Measurements from ENCODE around the gene ZRANB2.

The ZRANB2 gene

DNA sequence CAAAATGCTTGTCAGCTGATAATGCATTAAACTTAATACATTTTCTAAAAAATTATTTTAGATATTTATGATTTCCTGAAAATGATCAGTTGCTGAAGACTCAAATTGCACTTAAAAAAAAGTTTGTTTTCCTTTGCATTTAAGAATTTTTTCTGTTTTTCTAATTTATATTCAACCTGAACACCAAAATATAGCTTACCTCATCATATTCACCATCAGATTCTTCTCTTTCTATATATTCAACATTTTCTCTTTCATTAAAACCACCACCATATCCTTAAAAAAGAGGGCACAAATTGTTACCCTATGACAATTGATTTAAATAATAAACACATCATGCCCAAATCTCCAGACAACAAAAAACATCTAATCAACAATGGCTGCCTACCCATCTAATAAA is 8.6 kb downstream of the ZRANB2 start:
- TF ChIP-seq, protein P1, sequence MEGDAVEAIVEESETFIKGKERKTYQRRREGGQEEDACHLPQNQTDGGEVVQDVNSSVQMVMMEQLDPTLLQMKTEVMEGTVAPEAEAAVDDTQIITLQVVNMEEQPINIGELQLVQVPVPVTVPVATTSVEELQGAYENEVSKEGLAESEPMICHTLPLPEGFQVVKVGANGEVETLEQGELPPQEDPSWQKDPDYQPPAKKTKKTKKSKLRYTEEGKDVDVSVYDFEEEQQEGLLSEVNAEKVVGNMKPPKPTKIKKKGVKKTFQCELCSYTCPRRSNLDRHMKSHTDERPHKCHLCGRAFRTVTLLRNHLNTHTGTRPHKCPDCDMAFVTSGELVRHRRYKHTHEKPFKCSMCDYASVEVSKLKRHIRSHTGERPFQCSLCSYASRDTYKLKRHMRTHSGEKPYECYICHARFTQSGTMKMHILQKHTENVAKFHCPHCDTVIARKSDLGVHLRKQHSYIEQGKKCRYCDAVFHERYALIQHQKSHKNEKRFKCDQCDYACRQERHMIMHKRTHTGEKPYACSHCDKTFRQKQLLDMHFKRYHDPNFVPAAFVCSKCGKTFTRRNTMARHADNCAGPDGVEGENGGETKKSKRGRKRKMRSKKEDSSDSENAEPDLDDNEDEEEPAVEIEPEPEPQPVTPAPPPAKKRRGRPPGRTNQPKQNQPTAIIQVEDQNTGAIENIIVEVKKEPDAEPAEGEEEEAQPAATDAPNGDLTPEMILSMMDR (IDR thresholded peaks at IDR 0.05; ENCODE audit: control insufficient read depth, extremely low read depth, insufficient read depth): no peak
- H3K4me3 ChIP-seq (ENCODE audit: low read depth, low read length): no peak overlapping the region
- no peak for DNase-seq (ENCODE audit: low read depth)

DNA sequence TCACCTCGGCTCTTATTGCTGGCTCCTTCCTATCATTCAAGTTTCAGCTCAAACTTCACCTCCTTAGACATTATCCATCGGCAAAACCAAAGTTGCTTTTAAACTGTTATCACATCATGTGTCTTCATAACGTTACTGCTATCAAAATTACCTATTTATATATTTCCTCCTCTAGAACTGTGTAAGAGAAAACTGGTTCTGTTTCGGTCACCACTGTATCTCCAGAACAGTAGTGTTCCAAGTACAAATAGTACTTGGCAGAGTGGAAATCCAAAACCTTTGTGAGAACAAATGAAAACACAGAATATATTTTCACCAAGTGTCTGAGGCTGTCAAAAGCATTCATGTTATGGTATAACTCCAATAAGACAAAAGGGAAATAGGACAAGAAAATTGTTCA is 9.1 kb downstream of the ZRANB2 start:
- H3K4me3 ChIP-seq (ENCODE audit: low read depth, low read length): no peak overlapping the region
- no peak for DNase-seq (ENCODE audit: low read depth)
- TF ChIP-seq, protein P1 (IDR thresholded peaks at IDR 0.05; ENCODE audit: control insufficient read depth, extremely low read depth, insufficient read depth): no peak

DNA sequence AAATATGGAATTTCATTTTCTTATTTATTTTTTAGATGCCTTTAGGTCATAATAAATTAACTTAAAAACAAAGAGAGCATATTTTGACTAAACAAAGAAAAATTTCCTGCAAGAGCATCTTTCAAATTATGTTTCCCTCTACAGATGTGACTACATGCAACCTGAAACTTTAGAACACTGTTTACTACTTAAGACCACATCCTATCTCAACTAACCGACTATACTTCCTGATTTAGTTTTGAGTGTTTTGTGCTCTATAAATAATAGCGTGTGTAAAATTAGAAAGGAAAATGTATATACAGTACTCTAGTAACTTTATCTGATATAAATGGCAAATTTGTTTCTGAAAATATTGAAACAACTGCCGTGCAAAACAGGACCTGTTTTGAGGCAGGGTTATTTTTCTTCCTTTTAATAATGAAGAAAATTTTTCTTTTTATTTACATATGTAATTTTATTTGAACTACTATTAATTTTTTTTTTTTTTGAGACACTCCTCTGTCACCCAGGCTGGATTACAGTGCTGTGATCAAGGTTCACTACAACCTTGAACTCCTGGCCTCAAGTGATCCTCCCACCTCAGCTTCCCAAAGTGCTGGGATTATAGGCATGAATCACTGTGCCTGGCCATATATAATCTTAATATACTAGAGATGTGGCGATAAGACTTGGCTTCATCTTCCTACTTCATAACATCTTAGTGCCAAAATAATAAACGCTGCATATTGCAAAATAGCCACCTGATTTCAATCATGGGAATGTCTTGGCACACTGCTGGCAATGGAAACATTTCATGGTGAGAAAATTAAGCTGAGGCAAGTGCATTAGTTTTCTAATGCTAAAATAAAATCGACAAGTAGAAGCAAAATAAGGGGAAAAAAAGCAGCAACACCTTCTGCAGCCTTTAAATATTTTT is 12.3 kb downstream of the ZRANB2 start:
- TF ChIP-seq, protein P1 (IDR thresholded peaks at IDR 0.05; ENCODE audit: control insufficient read depth, extremely low read depth, insufficient read depth): no peak
- H3K4me3 ChIP-seq (ENCODE audit: low read depth, low read length): no peak overlapping the region
- DNase-seq (ENCODE audit: low read depth): peak; percentile 80

DNA sequence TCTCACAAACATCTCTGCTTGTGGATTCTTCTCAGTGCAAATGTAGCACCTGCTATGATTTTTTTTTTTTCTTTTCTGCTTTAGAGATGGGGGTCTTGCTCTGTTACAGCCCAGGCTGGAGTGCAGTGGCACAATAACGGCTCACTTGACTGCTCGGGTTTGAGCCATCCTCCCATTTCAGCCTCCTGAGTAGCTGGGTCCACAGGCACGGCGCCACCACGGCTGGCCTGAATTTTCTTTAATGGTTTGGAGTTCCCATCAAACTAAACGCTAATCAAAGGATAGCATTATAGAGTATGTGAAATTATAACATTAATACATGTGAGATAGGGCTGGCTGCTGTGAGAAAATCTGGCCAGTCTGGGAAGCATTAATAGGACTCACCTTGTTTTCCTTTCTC is 26.0 kb downstream of the ZRANB2 start:
- no peak for DNase-seq (ENCODE audit: low read depth)
- TF ChIP-seq, protein P1 (IDR thresholded peaks at IDR 0.05; ENCODE audit: control insufficient read depth, extremely low read depth, insufficient read depth): no peak
- no peak overlapping the region for H3K4me3 ChIP-seq (ENCODE audit: low read depth, low read length)

DNA sequence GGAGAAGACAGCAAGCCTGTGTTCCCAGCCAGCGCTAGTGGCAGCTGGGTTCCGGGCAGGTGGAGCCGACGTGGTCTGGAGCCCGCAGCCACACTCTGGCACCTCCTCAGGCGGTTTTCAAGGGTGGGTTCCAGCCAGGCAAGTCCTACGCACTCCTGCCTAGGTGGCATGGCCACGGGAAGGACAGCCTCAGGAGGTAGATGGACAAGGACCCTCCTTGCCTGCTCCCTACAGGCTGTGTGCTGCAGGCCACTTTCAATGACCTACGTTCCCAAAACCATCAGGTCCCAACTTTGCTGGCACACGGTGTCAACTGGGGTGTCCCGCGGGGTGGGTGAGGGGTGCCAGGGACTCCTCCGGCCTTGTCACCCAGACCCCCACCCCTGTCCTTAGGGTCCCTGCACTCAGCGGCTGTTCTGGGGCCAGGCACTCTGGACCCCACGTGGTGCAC is 26.5 kb downstream of the ZRANB2 start:
- TF ChIP-seq, protein P1 (IDR thresholded peaks at IDR 0.05; ENCODE audit: control insufficient read depth, extremely low read depth, insufficient read depth): no peak
- no peak overlapping the region for H3K4me3 ChIP-seq (ENCODE audit: low read depth, low read length)
- no peak for DNase-seq (ENCODE audit: low read depth)

DNA sequence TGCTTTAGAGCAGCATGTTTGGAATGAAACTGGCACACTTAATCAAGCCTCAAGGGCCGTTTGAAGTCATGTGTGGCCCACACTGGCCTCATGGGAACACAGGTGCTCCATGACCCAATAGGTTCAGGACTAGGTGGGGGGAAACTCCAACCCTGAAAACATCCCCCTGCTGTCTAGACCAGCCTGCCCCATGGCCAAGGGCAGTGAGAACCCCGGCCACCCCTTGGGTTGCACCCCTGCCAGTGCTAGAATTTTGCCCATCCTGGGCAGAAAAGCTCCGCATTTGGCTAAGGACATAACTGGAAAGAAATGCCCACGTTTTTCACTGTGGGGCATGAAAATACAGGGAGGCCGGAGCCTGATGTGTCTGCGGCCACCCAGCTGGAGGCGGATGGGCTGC is 27.1 kb downstream of the ZRANB2 start:
- no peak overlapping the region for H3K4me3 ChIP-seq (ENCODE audit: low read depth, low read length)
- TF ChIP-seq, protein P1 (IDR thresholded peaks at IDR 0.05; ENCODE audit: control insufficient read depth, extremely low read depth, insufficient read depth): no peak
- DNase-seq (ENCODE audit: low read depth): no peak
